NCI-H146 treated with DMSO at 0.1 percent for 48 hours (cell line): ENCODE results near the gene DNAH5.

Experiments
- DNase-seq: peaks from one replicate; lab custom pipeline; 2025; ENCODE audit not compliant: unreplicated experiment; lab: John Stamatoyannopoulos, UW

DNAH5 gene

GRCh38 chr5:13643734-13644133 is 300.8 kb downstream of the DNAH5 start:
- no peak for DNase-seq

GRCh38 chr5:13643196-13643595 is 301.3 kb downstream of the DNAH5 start:
- no peak for DNase-seq
